HG02759 (cell line): ENCODE data around the gene PER1.
"Not testable (repeated sequence)": the region's sequence is repeated elsewhere in the genome, so short reads cannot be mapped to it uniquely, and the experiment has no call there.

Experiments used
- ATAC-seq: cut with Tn5 transposase; IDR thresholded peaks from one replicate; pipeline ENCODE4 v1.9.1; 2021; ENCODE audit warnings: mild to moderate bottlenecking, moderate library complexity; ENCODE audit not compliant: unreplicated experiment

Gene PER1

DNA sequence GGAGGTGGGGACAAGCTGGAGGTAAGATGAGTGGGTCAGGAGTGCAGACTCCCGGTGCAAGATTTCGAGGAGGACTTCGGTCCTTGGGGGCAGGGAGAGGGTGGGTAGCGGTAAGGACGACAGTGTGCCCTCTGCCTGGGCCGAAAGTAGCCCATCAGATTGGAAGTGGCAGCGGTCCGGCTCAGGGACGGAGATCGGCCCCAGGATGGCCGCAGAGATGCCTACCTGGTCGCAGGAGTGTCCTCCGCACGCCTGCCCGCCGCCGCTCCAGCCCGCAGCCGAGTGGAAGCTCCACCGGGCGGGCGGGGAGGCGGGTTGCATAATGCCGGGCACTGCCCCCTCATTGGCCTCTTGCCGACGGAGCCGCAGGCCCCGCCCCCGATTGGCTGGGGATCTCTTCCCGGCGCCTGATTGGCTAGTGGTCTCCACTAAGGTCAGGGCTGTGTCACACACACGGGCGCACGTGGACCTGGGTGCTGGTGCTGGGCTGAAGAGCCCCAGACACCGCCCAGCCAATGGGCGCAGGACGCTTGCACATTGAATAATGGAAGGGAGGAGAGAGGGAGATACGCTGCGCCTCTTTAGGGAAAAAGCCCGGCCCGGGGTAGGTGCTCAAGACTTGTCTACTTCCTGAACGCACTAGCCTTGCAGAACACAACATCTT, at the start of gene PER1:
PER1 (minus strand) TSS at position 293 of the 664 bp plus-strand sequence. CDS start 1,698 bp downstream, outside the sequence.
- ATAC-seq, result peak; percentile 21

DNA sequence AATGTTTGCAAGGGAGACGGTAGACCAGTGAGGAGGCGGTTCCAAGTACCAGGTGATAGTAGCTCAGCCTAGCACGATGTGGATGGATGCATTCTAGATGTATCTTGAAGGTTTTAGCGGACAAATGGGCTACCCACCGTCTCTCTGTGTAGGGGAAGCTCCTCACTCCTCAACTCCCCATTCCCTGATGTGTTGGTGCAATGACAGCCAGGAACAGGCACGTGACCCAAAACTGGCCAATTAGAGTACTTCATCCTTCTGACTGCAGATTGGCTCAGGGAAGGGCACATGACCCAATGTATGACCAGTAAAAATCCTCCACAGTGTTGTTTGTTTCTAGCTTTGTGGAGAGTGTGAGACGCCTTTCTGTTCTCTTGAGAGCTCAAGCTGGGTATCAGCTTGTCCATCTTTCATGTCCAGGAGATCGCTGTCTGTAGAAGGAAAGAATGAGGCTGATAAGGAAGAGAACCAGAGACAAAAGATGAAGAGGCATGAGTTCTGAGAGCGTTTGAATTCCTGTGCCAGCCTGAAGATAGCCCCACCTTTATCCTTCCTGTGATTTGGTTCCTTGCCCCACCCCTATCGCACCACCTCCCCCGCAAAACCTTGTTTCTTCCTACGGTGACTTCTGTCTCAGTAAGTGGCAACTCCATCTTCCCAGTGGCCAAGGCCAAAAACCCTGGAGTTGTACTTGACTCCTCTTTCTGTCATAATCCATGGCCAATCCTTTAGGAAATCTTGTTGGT, 40.0 kb upstream of the PER1 start:
- ATAC-seq, result peak; percentile 28

DNA sequence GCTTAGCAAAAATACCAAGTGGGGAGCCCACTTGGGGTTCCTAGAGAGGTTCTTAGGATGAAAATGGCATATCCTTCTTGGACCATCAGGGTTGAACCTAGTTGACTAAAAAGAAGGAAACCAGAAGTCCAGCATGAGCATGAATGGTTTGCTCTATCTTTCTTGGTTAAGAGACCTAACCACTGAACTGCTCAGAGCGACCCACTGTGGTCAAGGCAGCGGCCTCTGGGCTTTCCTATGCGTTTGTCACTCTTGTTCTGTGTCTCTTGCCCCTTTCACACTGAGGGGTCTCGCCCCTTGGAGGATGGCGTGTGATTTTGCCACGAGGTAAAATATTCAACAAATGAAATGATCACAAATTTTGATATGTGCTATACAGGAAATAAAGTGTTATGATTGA, 38.3 kb upstream of the PER1 start:
- no peak for ATAC-seq

GRCh38 chr17:8189711-8190477, 37.7 kb upstream of the PER1 start, which contains the start of gene BORCS6:
BORCS6 (minus strand) TSS chr17:8190180; CDS start chr17:8190140, 40 bp downstream.
- peak; percentile 50 for ATAC-seq

DNA sequence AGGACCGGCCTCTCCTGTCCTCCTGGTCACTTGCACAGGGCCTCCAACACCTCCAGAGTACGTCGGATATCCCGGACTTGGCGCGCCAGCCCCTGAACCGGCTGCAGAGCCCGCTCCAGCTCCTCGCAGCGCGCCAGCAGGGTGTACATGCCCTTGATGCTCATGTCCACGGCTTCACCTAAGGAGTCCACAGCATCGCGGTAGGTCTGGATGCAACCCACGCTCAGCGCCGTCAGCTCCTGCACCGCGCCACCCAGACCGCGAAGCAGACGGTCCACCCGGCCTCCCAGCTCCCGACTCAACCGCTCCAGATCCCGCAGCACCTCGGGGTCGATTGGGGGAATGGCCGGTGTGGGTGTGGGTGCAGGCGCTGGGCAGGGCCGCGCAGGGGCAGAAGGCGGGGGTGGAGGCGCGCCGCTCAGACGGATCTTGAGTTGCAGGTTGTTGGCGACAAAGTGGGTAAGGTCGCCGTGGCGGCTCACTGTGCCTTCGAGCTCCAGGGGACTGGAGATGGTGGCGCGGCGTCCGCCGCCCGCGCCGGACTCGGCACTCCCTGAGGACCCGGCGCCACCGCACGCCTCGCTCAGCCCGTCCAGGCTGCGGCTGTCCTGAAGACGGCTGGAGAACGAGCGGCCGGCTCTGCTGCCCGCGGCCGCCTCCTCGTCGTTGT, 37.0 kb upstream of the PER1 start:
- ATAC-seq, result no peak

GRCh38 chr17:8188263-8188839, 36.1 kb upstream of the PER1 start:
- ATAC-seq, result no peak

GRCh38 chr17:8187517-8188262, 35.5 kb upstream of the PER1 start:
- ATAC-seq, result peak; percentile 30

DNA sequence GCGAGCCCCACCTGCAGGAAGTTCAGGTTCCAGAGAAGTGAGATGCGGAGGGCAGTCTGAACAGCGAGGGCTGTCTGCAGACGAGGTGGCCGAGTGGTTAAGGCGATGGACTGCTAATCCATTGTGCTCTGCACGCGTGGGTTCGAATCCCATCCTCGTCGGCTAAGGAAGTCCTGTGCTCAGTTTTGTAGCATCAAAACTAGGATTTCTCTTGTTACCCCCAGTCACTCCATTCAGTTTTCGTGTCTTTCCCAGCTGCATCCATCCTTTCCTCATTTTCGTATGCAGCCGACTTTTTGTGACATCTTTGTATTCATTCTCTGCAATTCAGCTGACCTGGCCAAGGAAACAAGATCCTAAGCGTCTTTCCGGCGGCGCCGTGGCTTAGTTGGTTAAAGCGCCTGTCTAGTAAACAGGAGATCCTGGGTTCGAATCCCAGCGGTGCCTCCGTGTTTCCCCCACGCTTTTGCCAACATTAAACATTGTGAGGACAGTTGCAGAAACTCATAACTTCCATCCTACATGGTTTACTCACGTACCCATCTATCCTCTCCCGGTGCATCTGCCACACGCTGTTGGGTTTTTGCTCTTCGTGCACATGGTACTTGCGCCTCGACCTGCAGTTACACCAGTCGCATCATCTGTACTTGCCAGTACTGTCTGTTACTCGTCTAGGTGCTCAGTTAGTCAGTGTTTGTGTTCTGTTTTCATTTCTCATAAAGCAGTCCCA, 34.7 kb upstream of the PER1 start:
- peak; percentile 26 for ATAC-seq

GRCh38 chr17:8186446-8186786, 34.2 kb upstream of the PER1 start:
- ATAC-seq, result peak; percentile 1

DNA sequence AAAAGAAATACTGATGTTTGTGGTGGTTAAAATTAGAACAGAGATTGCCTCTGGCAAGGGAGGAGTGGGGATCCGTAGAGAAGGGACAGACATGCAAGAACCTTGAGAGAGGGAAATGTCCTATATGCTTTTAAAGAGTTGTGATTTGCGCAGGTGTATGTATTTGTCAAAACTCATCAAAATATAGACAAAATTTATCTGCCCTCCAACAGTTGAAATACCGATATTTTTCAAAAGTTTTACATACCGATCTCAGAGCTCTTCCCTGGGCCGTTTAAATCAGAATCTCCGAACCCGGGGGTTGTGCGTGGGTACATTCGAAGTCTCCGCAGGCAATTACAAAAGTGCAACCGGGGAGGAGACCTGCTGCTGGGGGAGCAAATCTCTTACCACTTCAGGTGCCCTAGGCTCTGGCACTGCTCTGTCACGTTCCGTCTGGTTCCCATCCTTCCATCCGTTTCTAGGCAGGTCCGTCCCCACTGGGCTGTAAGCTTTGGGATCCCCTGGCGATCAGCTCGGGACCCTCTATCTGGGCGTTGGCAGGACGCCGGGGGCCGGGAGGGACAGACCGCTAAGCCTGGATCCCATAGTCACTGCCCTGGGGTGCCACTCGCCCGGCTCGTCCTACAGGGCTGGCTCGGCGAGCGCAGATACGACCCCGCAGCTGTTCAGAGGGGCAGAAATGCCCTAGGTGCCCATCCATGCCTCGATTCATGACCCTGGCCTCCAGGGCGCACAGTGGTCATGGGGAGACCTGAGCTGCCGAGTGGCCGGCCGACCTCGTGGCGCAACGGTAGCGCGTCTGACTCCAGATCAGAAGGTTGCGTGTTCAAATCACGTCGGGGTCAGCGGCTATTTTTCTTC, 33.6 kb upstream of the PER1 start:
- peak; percentile 20 for ATAC-seq

DNA sequence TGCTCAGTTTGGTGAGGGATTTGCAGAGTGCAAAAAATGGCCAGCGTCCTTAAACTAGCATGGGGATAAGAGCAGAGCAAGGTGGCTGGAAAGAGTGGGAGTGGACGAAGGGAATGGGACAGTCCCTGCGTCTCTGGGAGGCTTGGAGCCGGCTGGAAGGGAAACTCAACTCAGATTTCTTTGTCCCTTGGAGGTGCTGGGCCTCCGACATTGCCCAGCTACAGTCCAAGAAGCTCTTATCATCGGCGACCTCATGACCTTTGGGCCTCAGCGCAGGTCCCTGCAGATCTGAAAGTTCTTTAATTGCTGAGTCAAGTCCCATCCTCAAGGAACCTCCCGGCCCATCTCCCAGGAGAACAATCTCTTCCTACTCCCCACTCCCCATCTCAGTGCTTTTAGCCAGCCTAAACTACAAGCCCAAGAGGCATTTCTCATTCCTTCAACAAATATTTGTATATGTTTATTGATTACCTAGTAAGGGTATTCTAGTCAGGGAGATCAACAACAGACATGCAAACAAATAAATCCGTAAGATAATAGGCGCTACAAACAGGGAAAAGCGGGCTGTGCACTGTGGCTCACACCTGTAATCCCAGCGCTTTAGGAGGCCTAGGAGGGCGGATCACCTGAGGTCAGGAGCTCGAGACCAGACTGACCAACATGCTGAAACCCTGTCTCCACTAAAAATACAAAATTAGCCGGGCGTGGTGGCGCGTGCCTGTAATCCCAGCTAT, 25.0 kb upstream of the PER1 start:
- ATAC-seq, result no peak

DNA sequence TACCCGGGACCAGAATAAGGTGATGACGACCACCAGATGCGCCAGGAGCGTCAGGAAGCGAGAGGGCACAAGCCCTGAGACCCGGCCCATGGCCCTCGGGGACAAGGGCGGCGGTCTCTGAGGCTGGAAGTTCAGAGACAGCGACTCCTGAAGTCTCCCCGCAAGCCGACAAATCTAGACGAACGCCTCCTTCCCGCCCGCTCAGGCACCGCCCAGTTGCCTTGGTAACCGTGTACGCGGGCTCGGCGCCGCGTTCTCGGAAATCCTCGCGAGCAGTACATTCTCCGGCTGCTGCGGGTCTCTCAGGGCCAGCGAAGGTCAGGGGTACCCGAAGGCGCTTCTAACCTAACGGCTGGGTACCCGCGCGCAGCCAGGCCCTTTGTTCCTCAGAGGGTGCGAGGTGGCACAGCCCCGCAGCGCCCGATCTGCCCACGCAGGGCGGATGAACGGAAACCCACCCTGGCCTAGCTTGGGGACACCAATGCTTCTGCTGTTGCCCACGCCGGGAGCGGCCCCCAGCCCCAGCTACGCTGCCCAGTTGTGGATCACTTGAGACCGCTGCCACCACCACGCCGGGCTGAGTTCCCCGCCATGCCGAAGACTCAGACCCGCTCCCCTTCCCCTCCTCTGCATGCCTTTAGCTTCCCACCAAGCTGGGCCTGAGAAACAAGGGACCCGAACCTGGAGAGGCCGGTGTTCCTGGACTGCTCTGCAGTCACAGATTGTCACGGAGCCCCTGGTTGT, 24.2 kb upstream of the PER1 start, which contains the start of gene TMEM107:
TMEM107 (minus strand) TSS at position 184 of the 744 bp plus-strand sequence; CDS start at position 90, 94 bp downstream.
- peak; percentile 47 for ATAC-seq

DNA sequence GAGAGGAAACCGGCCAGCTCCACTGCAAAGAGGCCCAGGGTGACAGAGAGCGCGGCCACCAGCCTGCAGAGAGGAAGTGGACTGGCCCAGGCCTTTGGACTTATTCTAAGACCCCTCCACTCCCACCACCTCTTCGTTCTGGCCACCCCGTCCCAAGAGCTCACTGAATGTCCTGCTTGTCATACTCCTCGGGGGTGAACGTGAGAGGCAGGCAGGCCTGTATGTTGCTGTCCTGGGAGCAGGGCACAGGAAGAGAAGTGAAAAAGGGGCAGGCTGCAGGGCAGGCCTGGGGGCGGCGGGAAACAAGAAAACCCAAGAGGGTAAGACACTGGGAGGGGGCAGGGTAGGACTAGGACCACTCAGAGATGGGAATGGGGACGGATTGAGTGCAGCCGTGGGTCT, 23.6 kb upstream of the PER1 start:
- peak; percentile 10 for ATAC-seq

DNA sequence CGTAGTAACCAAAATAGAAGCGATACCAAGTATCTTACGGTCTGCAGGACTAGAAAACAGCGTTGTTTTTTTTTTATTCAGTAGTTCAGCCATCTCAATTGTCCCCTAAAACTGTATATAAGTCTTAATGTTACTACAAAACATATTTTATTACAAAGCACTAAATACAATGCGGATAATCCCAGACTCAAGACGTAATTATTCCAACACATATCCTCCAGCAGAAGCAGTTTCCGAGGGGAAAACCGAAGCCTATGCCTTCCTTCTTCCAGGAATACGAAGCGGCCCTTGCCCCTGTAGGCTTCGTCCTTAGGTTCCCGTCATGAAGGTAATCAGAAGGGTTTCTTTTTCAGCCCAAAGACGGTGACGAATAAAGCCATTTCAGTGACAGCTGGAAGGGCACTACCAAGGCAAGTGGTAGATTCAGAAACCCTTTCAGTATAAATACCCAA, 21.7 kb upstream of the PER1 start:
- ATAC-seq, result no peak

DNA sequence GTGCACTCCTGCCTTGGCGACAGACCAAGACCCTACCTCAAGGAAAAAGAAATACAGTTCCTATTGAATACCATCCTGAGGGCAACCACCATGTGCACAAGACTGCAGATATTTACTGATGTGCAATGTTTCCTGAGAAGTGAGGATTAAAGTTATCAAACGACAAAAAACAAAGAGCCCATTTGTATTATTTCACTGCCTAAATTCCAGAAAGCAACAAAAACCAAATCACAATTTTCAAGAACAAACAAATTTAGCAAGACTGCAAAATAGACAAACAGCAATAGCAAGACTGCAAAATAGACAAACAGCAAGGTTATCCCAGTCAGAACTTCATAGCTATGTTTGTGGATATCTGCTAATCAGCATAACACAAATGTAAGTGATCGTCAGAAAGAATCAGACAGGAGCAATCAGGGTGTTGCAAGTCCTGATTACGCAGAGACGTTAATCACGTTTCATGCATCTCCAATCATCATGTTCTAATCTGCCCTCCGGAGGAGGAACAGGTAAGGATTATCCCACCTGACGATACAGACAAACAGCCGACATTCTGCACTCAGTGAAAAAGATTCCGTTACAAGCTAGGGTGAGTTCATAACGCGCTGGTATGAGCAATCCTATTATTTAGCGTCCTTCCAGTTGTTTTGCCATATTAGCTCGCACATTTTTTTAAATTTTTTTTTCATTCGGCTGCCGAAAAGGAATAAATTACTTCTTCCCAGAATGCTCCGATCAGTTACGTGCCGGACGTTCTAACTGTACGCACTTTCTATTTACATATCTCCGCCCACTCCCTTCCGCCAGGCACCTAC, 21.1 kb upstream of the PER1 start:
- ATAC-seq, result peak; percentile 75

GRCh38 chr17:8170186-8170585, 18.0 kb upstream of the PER1 start:
- ATAC-seq, result not testable (repeated sequence)
